ENCODE data around the gene ANXA3. TPM values are rescaled to one million over a fixed set of nuclear protein-coding genes. Genes with fewer than 3 reads are reported as not detected.

The ANXA3 gene
- polyA plus RNA-seq, 1 donor from 2014 or later = 0.27 TPM

DNA sequence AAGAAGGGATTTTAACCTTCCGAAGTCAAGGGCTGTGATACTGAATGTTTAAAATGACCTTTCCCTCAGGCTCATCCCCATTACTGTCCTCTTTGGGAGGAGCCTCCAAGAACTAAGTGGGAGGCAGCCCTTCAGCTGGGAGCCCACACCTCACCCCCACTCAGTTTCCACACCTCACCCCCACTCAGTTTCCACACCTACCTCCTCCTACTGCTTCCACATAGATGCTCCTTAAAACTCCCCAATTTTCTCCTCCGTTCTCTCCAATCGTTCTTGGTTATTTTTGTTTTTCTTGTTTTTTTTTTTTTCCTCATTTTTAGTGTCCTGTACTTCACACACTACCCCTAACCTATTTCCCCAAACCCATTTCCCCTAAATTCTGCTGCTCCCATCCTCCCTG lies 31.6 kb upstream of the ANXA3 start:
- H3K9me3 ChIP-seq (ENCODE audit: low read length) = no peaks in the 10 kb centered on the region
- H3K9ac ChIP-seq (ENCODE audit: low read length) = no peak overlapping the region
- no peak overlapping the region for H2AFZ ChIP-seq (ENCODE audit: low read depth, low read length)
- TF ChIP-seq MXI1 (conservative IDR thresholded peaks at IDR 0.05; ENCODE audit: poor library complexity, severe bottlenecking) (no peak), TAF1 (IDR thresholded peaks at IDR 0.05; ENCODE audit: low read depth) (no peak)
- TF ChIP-seq, protein P1, sequence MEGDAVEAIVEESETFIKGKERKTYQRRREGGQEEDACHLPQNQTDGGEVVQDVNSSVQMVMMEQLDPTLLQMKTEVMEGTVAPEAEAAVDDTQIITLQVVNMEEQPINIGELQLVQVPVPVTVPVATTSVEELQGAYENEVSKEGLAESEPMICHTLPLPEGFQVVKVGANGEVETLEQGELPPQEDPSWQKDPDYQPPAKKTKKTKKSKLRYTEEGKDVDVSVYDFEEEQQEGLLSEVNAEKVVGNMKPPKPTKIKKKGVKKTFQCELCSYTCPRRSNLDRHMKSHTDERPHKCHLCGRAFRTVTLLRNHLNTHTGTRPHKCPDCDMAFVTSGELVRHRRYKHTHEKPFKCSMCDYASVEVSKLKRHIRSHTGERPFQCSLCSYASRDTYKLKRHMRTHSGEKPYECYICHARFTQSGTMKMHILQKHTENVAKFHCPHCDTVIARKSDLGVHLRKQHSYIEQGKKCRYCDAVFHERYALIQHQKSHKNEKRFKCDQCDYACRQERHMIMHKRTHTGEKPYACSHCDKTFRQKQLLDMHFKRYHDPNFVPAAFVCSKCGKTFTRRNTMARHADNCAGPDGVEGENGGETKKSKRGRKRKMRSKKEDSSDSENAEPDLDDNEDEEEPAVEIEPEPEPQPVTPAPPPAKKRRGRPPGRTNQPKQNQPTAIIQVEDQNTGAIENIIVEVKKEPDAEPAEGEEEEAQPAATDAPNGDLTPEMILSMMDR (IDR thresholded peaks at IDR 0.05; ENCODE audit: poor library complexity, severe bottlenecking) = no peak
- TF ChIP-seq, protein P2, sequence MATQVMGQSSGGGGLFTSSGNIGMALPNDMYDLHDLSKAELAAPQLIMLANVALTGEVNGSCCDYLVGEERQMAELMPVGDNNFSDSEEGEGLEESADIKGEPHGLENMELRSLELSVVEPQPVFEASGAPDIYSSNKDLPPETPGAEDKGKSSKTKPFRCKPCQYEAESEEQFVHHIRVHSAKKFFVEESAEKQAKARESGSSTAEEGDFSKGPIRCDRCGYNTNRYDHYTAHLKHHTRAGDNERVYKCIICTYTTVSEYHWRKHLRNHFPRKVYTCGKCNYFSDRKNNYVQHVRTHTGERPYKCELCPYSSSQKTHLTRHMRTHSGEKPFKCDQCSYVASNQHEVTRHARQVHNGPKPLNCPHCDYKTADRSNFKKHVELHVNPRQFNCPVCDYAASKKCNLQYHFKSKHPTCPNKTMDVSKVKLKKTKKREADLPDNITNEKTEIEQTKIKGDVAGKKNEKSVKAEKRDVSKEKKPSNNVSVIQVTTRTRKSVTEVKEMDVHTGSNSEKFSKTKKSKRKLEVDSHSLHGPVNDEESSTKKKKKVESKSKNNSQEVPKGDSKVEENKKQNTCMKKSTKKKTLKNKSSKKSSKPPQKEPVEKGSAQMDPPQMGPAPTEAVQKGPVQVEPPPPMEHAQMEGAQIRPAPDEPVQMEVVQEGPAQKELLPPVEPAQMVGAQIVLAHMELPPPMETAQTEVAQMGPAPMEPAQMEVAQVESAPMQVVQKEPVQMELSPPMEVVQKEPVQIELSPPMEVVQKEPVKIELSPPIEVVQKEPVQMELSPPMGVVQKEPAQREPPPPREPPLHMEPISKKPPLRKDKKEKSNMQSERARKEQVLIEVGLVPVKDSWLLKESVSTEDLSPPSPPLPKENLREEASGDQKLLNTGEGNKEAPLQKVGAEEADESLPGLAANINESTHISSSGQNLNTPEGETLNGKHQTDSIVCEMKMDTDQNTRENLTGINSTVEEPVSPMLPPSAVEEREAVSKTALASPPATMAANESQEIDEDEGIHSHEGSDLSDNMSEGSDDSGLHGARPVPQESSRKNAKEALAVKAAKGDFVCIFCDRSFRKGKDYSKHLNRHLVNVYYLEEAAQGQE (IDR thresholded peaks at IDR 0.05; ENCODE audit: borderline replicate concordance) = no peak
- no peak overlapping the region for H3K4me3 ChIP-seq (ENCODE audit: low read length)
- H3K79me2 ChIP-seq (replicated peaks; ENCODE audit: insufficient read depth, low read length) = no peaks in the 10 kb centered on the region
- H3K27me3 ChIP-seq (ENCODE audit: insufficient read depth, low read depth, low read length) = no peaks in the 10 kb centered on the region
- no peaks in the 10 kb centered on the region for H3K36me3 ChIP-seq (ENCODE audit: insufficient read depth, low read length)
- no peaks in the 10 kb centered on the region for H3F3A ChIP-seq (ENCODE audit: insufficient read depth, low read length, poor library complexity, severe bottlenecking)
- H3K9me2 ChIP-seq (ENCODE audit: insufficient read depth, low read length) = no peaks in the 10 kb centered on the region
- H3K27ac ChIP-seq (ENCODE audit: low read length) = no peak overlapping the region
- no peak overlapping the region for H3K4me2 ChIP-seq (ENCODE audit: low read length)
- H4K20me1 ChIP-seq (ENCODE audit: insufficient read depth) = no peaks in the 10 kb centered on the region

DNA sequence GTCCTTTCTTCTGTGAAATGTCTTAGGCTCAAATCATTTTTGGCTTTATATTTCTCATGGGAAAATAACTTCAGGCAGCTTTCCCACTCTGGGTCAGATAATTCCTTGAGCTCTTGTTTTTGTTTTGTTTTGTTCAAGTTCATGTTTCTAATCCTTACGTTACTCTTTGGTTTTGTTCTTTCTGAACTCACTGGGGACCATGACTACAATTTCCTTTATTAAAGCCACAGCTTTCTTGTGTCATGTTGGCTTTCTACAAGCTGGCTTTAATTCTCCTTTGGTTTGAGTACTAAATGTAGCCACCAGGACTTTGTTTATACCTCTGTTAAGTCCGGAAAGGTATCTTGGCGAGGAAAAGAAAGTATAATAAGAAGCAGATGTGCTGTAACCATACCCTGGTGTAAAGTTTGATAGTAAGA lies 30.8 kb upstream of the ANXA3 start:
- H3K27ac ChIP-seq (ENCODE audit: low read length) = no peak overlapping the region
- no peak overlapping the region for H3K9ac ChIP-seq (ENCODE audit: low read length)
- H4K20me1 ChIP-seq (ENCODE audit: insufficient read depth) = no peaks in the 10 kb centered on the region
- no peak overlapping the region for H2AFZ ChIP-seq (ENCODE audit: low read depth, low read length)
- H3K79me2 ChIP-seq (replicated peaks; ENCODE audit: insufficient read depth, low read length) = no peaks in the 10 kb centered on the region
- no peak overlapping the region for H3K4me3 ChIP-seq (ENCODE audit: low read length)
- no peak overlapping the region for H3K4me2 ChIP-seq (ENCODE audit: low read length)
- no peaks in the 10 kb centered on the region for H3K36me3 ChIP-seq (ENCODE audit: insufficient read depth, low read length)
- H3K9me2 ChIP-seq (ENCODE audit: insufficient read depth, low read length) = no peaks in the 10 kb centered on the region
- TF ChIP-seq TAF1 (IDR thresholded peaks at IDR 0.05; ENCODE audit: low read depth) (no peak), RAD21 (conservative IDR thresholded peaks at IDR 0.05) (no peak), EZH2 (IDR thresholded peaks at IDR 0.05; ENCODE audit: borderline replicate concordance, insufficient read depth, low read length, poor library complexity, severe bottlenecking) (no peak)
- TF ChIP-seq, protein P2 (IDR thresholded peaks at IDR 0.05; ENCODE audit: borderline replicate concordance) = no peak
- no peaks in the 10 kb centered on the region for H3K27me3 ChIP-seq (ENCODE audit: insufficient read depth, low read depth, low read length)
- H3F3A ChIP-seq (ENCODE audit: insufficient read depth, low read length, poor library complexity, severe bottlenecking) = no peaks in the 10 kb centered on the region
- no peaks in the 10 kb centered on the region for H3K9me3 ChIP-seq (ENCODE audit: low read length)

All from neural cell (in vitro differentiated cells).